Activated CD4-positive, alpha-beta T cell treated with anti-CD3 and anti-CD28 coated beads for 36 hours (primary cell): ENCODE measurements around the gene WNT9A. TPM values are rescaled to one million over a fixed set of nuclear protein-coding genes. Genes with fewer than 3 reads are reported as not detected.

Source experiments
- ATAC-seq: fragments of 200-7000 bp; cut with Tn5 transposase; one replicate; pipeline ENCODE4 v1.10.0; 2021; ENCODE audit warnings: mild to moderate bottlenecking, moderate library complexity
- CTCF ChIA-PET: fragments of 350-600 bp; sonication (Branson Sonifier 250); formaldehyde crosslinking; loops from one replicate; lab custom pipeline; 2021; ENCODE audit warnings: antibody characterized with exemption; lab: Charles Lee
- POLR2A ChIA-PET: fragments of 350-600 bp; sonication (Branson Sonifier 250); formaldehyde crosslinking; loops from one replicate; lab custom pipeline; 2021; ENCODE audit warnings: antibody characterized with exemption, inconsistent platforms; lab: Charles Lee
- DNase-seq: peaks from one replicate; pipeline ENCODE4 v3.0.0-alpha.2; 2020
- H3K27ac Mint-ChIP-seq: one replicate; pipeline ENCODE4 v1.8.0; 2021; ENCODE audit warnings: mixed read lengths
- H3K27me3 Mint-ChIP-seq: one replicate; pipeline ENCODE4 v1.8.0; 2021; ENCODE audit warnings: mixed read lengths
- H3K36me3 Mint-ChIP-seq: one replicate; pipeline ENCODE4 v1.8.0; 2021; ENCODE audit warnings: low read depth, mixed read lengths
- H3K4me1 Mint-ChIP-seq: one replicate; pipeline ENCODE4 v1.8.0; 2021; ENCODE audit warnings: mixed read lengths
- H3K4me3 Mint-ChIP-seq: one replicate; pipeline ENCODE4 v1.8.0; 2021; ENCODE audit warnings: mild to moderate bottlenecking, moderate library complexity, mixed read lengths
- H3K9me3 Mint-ChIP-seq: one replicate; pipeline ENCODE4 v1.8.0; 2021; ENCODE audit warnings: low read depth, mixed read lengths
- intact Hi-C, 2 experiments: fragments of 100-400 bp; cut with DNase I in 1 of 2; cut with micrococcal nuclease in 1 of 2; formaldehyde crosslinking; loops; one replicate each; pipeline versions ENCODE4 v1.14.2 to v1.15.1; 2022 to 2024; cut with DNase I, micrococcal nuclease
- total RNA-seq, 2 experiments: library from RNA; stranded (reverse); gene quantifications; one replicate each; pipeline ENCODE4 v1.2.3, GENCODE V29; 2021

WNT9A gene
- total RNA-seq, 2 experiments from 2014 or later, result 0.04 TPM; not detected in 1

GRCh38 chr1:227918083-227918700 is 29.5 kb downstream of the WNT9A start:
- Mint-ChIP-seq H3K27ac (no peak overlapping the region), H3K36me3 (no peaks in the 10 kb centered on the region), H3K4me3 (no peak overlapping the region), H3K4me1 (no peaks in the 10 kb centered on the region), H3K9me3 (no peaks in the 10 kb centered on the region), H3K27me3 (no peaks in the 10 kb centered on the region)
- intact Hi-C loops, result no loop called here
- ATAC-seq, result no peak
- CTCF ChIA-PET, result no interaction called here
- DNase-seq, result no peak
- POLR2A ChIA-PET, result no interaction called here

- H3K9me3 Mint-ChIP-seq, result no peaks in the 10 kb centered on the region
- no peak for DNase-seq
- no peaks in the 10 kb centered on the region for H3K27me3 Mint-ChIP-seq
- H3K36me3 Mint-ChIP-seq, result no peaks in the 10 kb centered on the region
- H3K4me1 Mint-ChIP-seq, result no peaks in the 10 kb centered on the region
- POLR2A ChIA-PET, result no interaction called here
- intact Hi-C loops, result no loop called here
- CTCF ChIA-PET, result no interaction called here
- H3K27ac Mint-ChIP-seq, result no peak overlapping the region
- ATAC-seq, result no peak
- no peak overlapping the region for H3K4me3 Mint-ChIP-seq
Measured at GRCh38 chr1:227917081-227917950, 30.4 kb downstream of the WNT9A start.

DNA sequence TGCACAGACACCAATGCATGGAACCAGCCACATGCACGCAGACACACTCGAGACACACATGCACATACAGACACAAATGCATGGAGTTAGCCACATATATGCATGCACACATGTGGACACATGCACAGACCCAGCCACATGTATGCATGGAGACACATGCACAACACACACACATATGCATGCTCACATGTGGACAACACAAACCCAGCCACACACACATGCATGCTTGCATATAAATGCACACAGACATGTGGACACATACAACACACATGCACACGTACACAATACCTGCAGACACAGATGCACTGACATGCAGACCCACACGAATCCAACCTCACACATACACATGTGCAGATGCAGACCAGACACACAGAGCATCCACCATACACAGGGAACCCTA is 31.1 kb downstream of the WNT9A start:
- intact Hi-C loops, result no loop called here
- DNase-seq, result no peak
- Mint-ChIP-seq H3K36me3 (no peaks in the 10 kb centered on the region), H3K9me3 (no peaks in the 10 kb centered on the region), H3K27ac (no peak overlapping the region), H3K27me3 (no peaks in the 10 kb centered on the region), H3K4me1 (no peaks in the 10 kb centered on the region), H3K4me3 (no peak overlapping the region)
- POLR2A ChIA-PET, result no interaction called here
- CTCF ChIA-PET, result no interaction called here
- no peak for ATAC-seq

GRCh38 chr1:227915564-227916553 is 31.9 kb downstream of the WNT9A start:
- no peak for ATAC-seq
- Mint-ChIP-seq H3K4me1 (no peaks in the 10 kb centered on the region), H3K36me3 (no peaks in the 10 kb centered on the region), H3K27ac (no peak overlapping the region), H3K4me3 (no peak overlapping the region), H3K9me3 (no peaks in the 10 kb centered on the region), H3K27me3 (no peaks in the 10 kb centered on the region)
- POLR2A ChIA-PET, result no interaction called here
- intact Hi-C loops, result no loop called here
- no peak for DNase-seq
- CTCF ChIA-PET, result no interaction called here

- no peak overlapping the region for H3K4me3 Mint-ChIP-seq
- intact Hi-C loops, result no loop called here
- DNase-seq (no peak), ATAC-seq (no peak)
- H3K4me1 Mint-ChIP-seq, result no peaks in the 10 kb centered on the region
- ChIA-PET POLR2A (no interaction called here), CTCF (interaction anchor here (1.3 kb wide), 1 partner anchor 154 kb away, joined by 3 read pairs; no protein-coding TSS in a partner anchor)
- no peaks in the 10 kb centered on the region for H3K9me3 Mint-ChIP-seq
- H3K36me3 Mint-ChIP-seq, result no peaks in the 10 kb centered on the region
- H3K27me3 Mint-ChIP-seq, result no peaks in the 10 kb centered on the region
- H3K27ac Mint-ChIP-seq, result no peak overlapping the region
Measured at GRCh38 chr1:227914801-227915563, 32.8 kb downstream of the WNT9A start.

GRCh38 chr1:227913764-227914721 is 33.7 kb downstream of the WNT9A start:
- ChIA-PET POLR2A (no interaction called here), CTCF (interaction anchor here (1.3 kb wide), 1 partner anchor 153 kb away, joined by 3 read pairs; no protein-coding TSS in a partner anchor)
- Mint-ChIP-seq H3K4me1 (no peaks in the 10 kb centered on the region), H3K9me3 (no peaks in the 10 kb centered on the region), H3K27ac (no peak overlapping the region), H3K36me3 (no peaks in the 10 kb centered on the region), H3K4me3 (no peak overlapping the region), H3K27me3 (no peaks in the 10 kb centered on the region)
- no peak for DNase-seq
- intact Hi-C loops, result no loop called here
- no peak for ATAC-seq

GRCh38 chr1:227913396-227913763 is 34.4 kb downstream of the WNT9A start:
- CTCF ChIA-PET, result no interaction called here
- Mint-ChIP-seq H3K4me3 (no peak overlapping the region), H3K9me3 (no peaks in the 10 kb centered on the region), H3K4me1 (no peaks in the 10 kb centered on the region), H3K27me3 (no peaks in the 10 kb centered on the region), H3K27ac (no peak overlapping the region), H3K36me3 (no peaks in the 10 kb centered on the region)
- POLR2A ChIA-PET, result no interaction called here
- intact Hi-C loops, result no loop called here
- ATAC-seq, result no peak
- no peak for DNase-seq

- Mint-ChIP-seq H3K27me3 (no peaks in the 10 kb centered on the region), H3K9me3 (no peaks in the 10 kb centered on the region), H3K4me3 (no peak overlapping the region), H3K27ac (no peak overlapping the region), H3K4me1 (no peaks in the 10 kb centered on the region), H3K36me3 (no peaks in the 10 kb centered on the region)
- POLR2A ChIA-PET, result no interaction called here
- no peak for DNase-seq
- intact Hi-C loops, result no loop called here
- CTCF ChIA-PET, result interaction anchor here (0.5 kb wide), 1 partner anchor 77 kb away, joined by 3 read pairs; no protein-coding TSS in a partner anchor
- no peak for ATAC-seq
Measured at GRCh38 chr1:227912866-227913265, 34.9 kb downstream of the WNT9A start.

- Mint-ChIP-seq H3K27me3 (no peaks in the 10 kb centered on the region), H3K4me1 (no peaks in the 10 kb centered on the region), H3K9me3 (no peaks in the 10 kb centered on the region), H3K36me3 (no peaks in the 10 kb centered on the region), H3K4me3 (no peak overlapping the region), H3K27ac (no peak overlapping the region)
- POLR2A ChIA-PET, result no interaction called here
- DNase-seq (no peak), ATAC-seq (no peak)
- intact Hi-C loops, result no loop called here
- CTCF ChIA-PET, result interaction anchor here (0.6 kb wide), 1 partner anchor 20 kb away, joined by 6 read pairs; no protein-coding TSS in a partner anchor
Measured at GRCh38 chr1:227911376-227911775, 36.4 kb downstream of the WNT9A start.

DNA sequence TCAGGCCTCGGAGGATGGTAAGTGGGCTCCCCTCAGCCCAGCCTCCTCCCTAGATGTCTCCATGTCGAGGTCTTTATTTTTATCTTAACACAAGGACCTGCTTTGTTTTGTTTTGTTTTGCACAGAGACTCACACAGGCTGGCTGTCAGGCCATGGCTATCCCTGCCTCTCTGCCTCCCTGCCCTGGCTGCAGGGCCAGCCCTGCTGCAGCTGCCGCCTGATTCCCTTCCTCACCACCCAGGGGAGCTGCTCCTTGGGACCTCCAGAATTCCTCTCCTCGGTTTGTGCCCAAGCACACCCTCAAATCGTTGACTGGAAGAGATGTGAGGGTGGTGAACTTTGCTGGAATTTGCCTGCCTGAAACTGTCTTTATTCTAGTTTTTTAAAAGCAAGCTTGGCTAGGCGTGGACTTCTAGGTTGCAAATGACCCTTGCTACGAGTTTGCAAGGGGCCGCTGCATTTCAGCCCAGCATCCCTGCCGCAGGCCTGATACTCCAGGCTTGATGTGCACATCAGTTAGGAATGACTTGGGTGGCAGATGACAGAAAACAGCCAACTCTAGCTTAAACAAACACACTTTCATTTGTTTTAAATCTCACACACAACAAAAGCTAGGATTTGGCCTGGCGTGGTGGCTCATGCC is 37.1 kb downstream of the WNT9A start:
- Mint-ChIP-seq H3K4me1 (no peaks in the 10 kb centered on the region), H3K27me3 (no peaks in the 10 kb centered on the region), H3K27ac (no peak overlapping the region), H3K4me3 (no peak overlapping the region), H3K9me3 (no peaks in the 10 kb centered on the region), H3K36me3 (no peaks in the 10 kb centered on the region)
- DNase-seq, result no peak
- intact Hi-C loops, result no loop called here
- POLR2A ChIA-PET, result no interaction called here
- ATAC-seq, result no peak
- CTCF ChIA-PET, result no interaction called here
